OCI-LY3 (cell line): ENCODE data around the gene PREP.

ENCODE experiments used
- EZH2phosphoT487 ChIP-seq: fragments of 200-600 bp; shearing (Covaris generic); IDR thresholded peaks from 2 replicates; pipeline ENCODE4 v1.6.1; 2018; ENCODE audit warnings: antibody characterized with exemption, mixed run types, low read depth
- TF ChIP-seq, protein P1 (sequence below): fragments of 200-600, 300-600 bp; sonication (generic); IDR thresholded peaks from 2 replicates; pipeline ENCODE4 v1.5.1; 2014; ENCODE audit warnings: antibody characterized with exemption, low read length, low read depth

DNA sequence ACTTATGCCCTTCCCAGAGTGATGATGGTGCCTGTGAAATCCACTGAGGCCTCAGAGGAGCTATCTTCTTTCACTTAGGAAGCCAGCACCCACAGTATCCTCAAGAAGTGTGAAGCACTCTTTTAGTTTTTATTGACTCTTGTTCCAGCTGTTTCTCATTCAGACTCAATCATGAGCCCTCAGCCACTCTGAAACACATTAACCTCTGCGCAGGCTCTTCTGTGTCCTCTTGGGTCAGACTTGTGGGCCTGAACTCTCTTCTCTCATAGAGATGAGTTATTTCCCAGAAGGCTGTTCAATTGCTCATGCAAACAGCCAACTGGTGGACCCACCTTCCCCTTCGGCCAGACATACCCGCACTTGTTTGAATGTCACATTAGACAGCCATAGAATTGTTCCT is 27.8 kb upstream of the PREP start:
- TF ChIP-seq, protein P1, sequence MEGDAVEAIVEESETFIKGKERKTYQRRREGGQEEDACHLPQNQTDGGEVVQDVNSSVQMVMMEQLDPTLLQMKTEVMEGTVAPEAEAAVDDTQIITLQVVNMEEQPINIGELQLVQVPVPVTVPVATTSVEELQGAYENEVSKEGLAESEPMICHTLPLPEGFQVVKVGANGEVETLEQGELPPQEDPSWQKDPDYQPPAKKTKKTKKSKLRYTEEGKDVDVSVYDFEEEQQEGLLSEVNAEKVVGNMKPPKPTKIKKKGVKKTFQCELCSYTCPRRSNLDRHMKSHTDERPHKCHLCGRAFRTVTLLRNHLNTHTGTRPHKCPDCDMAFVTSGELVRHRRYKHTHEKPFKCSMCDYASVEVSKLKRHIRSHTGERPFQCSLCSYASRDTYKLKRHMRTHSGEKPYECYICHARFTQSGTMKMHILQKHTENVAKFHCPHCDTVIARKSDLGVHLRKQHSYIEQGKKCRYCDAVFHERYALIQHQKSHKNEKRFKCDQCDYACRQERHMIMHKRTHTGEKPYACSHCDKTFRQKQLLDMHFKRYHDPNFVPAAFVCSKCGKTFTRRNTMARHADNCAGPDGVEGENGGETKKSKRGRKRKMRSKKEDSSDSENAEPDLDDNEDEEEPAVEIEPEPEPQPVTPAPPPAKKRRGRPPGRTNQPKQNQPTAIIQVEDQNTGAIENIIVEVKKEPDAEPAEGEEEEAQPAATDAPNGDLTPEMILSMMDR = no peak
- no peak for TF ChIP-seq EZH2phosphoT487
